ENCODE results near the gene PCSK5.

Gene PCSK5

GRCh38 chr9:76155361-76155760 is 264.9 kb downstream of the PCSK5 start:
- no peak for DNase-seq

GRCh38 chr9:76158713-76159112 is 268.2 kb downstream of the PCSK5 start:
- no peak for DNase-seq

GRCh38 chr9:76159293-76159926 is 268.9 kb downstream of the PCSK5 start:
- DNase-seq, result no peak

- DNase-seq, result no peak
Measured at GRCh38 chr9:76161106-76161505, 270.6 kb downstream of the PCSK5 start.

- DNase-seq, result no peak
Measured at GRCh38 chr9:76161541-76161940, 271.1 kb downstream of the PCSK5 start.

GRCh38 chr9:76162086-76162730 is 271.7 kb downstream of the PCSK5 start:
- no peak for DNase-seq

- DNase-seq, result no peak
Measured at GRCh38 chr9:76162751-76163500, 272.5 kb downstream of the PCSK5 start.

GRCh38 chr9:76166526-76166925 is 276.1 kb downstream of the PCSK5 start:
- no peak for DNase-seq

- no peak for DNase-seq
Measured at GRCh38 chr9:76176171-76176570, 285.7 kb downstream of the PCSK5 start.

GRCh38 chr9:76177931-76178330 is 287.5 kb downstream of the PCSK5 start:
- DNase-seq, result no peak

GRCh38 chr9:76180541-76180940 is 290.1 kb downstream of the PCSK5 start:
- DNase-seq, result no peak

- no peak for DNase-seq
Measured at GRCh38 chr9:76181020-76181641, 290.7 kb downstream of the PCSK5 start.

GRCh38 chr9:76181781-76182180 is 291.3 kb downstream of the PCSK5 start:
- DNase-seq, result no peak

GRCh38 chr9:76185432-76185831 is 295.0 kb downstream of the PCSK5 start:
- DNase-seq, result no peak

- DNase-seq, result no peak
Measured at GRCh38 chr9:76188286-76188685, 297.8 kb downstream of the PCSK5 start.

- DNase-seq, result no peak
Measured at GRCh38 chr9:76188905-76189304, 298.4 kb downstream of the PCSK5 start.

GRCh38 chr9:76191493-76191892 is 301.0 kb downstream of the PCSK5 start:
- no peak for DNase-seq

- no peak for DNase-seq
Measured at GRCh38 chr9:76192013-76192412, 301.5 kb downstream of the PCSK5 start.

GRCh38 chr9:76194896-76195295 is 304.4 kb downstream of the PCSK5 start:
- DNase-seq, result no peak

GRCh38 chr9:76198336-76198735 is 307.9 kb downstream of the PCSK5 start:
- DNase-seq, result no peak

GRCh38 chr9:76200315-76200714 is 309.8 kb downstream of the PCSK5 start:
- DNase-seq, result no peak

GRCh38 chr9:76200745-76201144 is 310.3 kb downstream of the PCSK5 start:
- DNase-seq, result no peak

- no peak for DNase-seq
Measured at GRCh38 chr9:76203373-76203772, 312.9 kb downstream of the PCSK5 start.

GRCh38 chr9:76206821-76207220 is 316.3 kb downstream of the PCSK5 start:
- no peak for DNase-seq
